Measurements from ENCODE around the gene NLK. TPM values are rescaled to one million over a fixed set of nuclear protein-coding genes. Genes with fewer than 3 reads are reported as not detected.

Gene NLK
- total and polyA plus RNA-seq, 2 donors (not counting 1 experiment from before 2014, with no cell fraction given) = 12.7 to 24.8 TPM

GRCh38 chr17:28180449-28180848 is 138.0 kb downstream of the NLK start:
- H3K4me1 Mint-ChIP-seq = no peaks in the 10 kb centered on the region
- Histone ChIP-seq H3K4me3 (ENCODE audit: control extremely low read depth in 1 of 5, extremely low read depth in 1 of 5, insufficient read depth in 1 of 5, low read depth in 2 of 5, low read length in 4 of 5) (no peak overlapping the region), H2AFZ (ENCODE audit: insufficient read depth, low read depth, low read length, poor library complexity, severe bottlenecking) (no peak overlapping the region), H3K4me2 (replicated peaks; ENCODE audit: low read depth, low read length, poor library complexity, severe bottlenecking) (no peak overlapping the region), H4K20me1 (ENCODE audit: control insufficient read depth, insufficient read depth, low read length, poor library complexity, severe bottlenecking) (no peaks in the 10 kb centered on the region), H3K27ac (ENCODE audit: low read length in 2 of 2) (no peak overlapping the region), H3K9me3 (ENCODE audit: control extremely low read depth in 1 of 3, control insufficient read depth in 2 of 3, insufficient read depth in 1 of 3, low read length in 2 of 3) (no peaks in the 10 kb centered on the region), H3K4me1 (ENCODE audit: control insufficient read depth in 2 of 2, insufficient read depth in 2 of 2, low read length in 2 of 2) (no peaks in the 10 kb centered on the region), H3K9ac (ENCODE audit: low read length) (no peak overlapping the region), H3K27me3 (replicated peaks in 1 of 4; ENCODE audit: control extremely low read depth in 1 of 4, control insufficient read depth in 3 of 4, insufficient read depth in 4 of 4, low read length in 3 of 4) (no peaks in the 10 kb centered on the region), H3K79me2 (ENCODE audit: control insufficient read depth, insufficient read depth, low read length) (no peaks in the 10 kb centered on the region), H3K36me3 (replicated peaks in 1 of 2; ENCODE audit: control extremely low read depth in 1 of 2, control insufficient read depth in 1 of 2, extremely low read depth in 1 of 2, insufficient read depth in 2 of 2, low read length in 1 of 2) (peaks cover 2 to 14% of the 10 kb centered on the region in 2 experiments)
- H3K9me3 Mint-ChIP-seq (ENCODE audit: insufficient read depth) = no peaks in the 10 kb centered on the region
- DNase-seq = no peak
- ATAC-seq (ENCODE audit: low read depth) = no peak
- TF ChIP-seq CTCF (IDR thresholded peaks at IDR 0.05) (no peak), EZH2 (IDR thresholded peaks at IDR 0.05; ENCODE audit: borderline replicate concordance, insufficient read depth, low read depth, low read length, poor library complexity, severe bottlenecking) (no peak)
- no CpG with 5 or more reads among the region's 1 CpG for WGBS (ENCODE audit: insufficient coverage)
- ChIA-PET POLR2A (no interaction called here), CTCF (interaction anchor here (1.3 kb wide), 1 partner anchor 71 kb away, joined by 3 read pairs; no protein-coding TSS in a partner anchor)
- H3K4me3 Mint-ChIP-seq = no peak overlapping the region
- no peak overlapping the region for H3K27ac Mint-ChIP-seq
- intact Hi-C loops (cut with micrococcal nuclease) = no loop called here
- H3K27me3 Mint-ChIP-seq = no peaks in the 10 kb centered on the region

GRCh38 chr17:28181568-28181967 is 139.1 kb downstream of the NLK start:
- no peaks in the 10 kb centered on the region for H3K4me1 ChIP-seq (ENCODE audit: control insufficient read depth in 2 of 2, insufficient read depth in 2 of 2, low read length in 2 of 2)
- no peak overlapping the region for H2AFZ ChIP-seq (ENCODE audit: insufficient read depth, low read depth, low read length, poor library complexity, severe bottlenecking)
- no peak for DNase-seq
- ChIA-PET POLR2A (no interaction called here), CTCF (interaction anchor here (1.3 kb wide), 1 partner anchor 70 kb away, joined by 3 read pairs; no protein-coding TSS in a partner anchor)
- no peaks in the 10 kb centered on the region for H4K20me1 ChIP-seq (ENCODE audit: control insufficient read depth, insufficient read depth, low read length, poor library complexity, severe bottlenecking)
- intact Hi-C loops (cut with micrococcal nuclease) = no loop called here
- H3K79me2 ChIP-seq (ENCODE audit: control insufficient read depth, insufficient read depth, low read length) = no peaks in the 10 kb centered on the region
- Mint-ChIP-seq H3K27ac (no peak overlapping the region), H3K27me3 (no peaks in the 10 kb centered on the region), H3K4me3 (no peak overlapping the region), H3K4me1 (no peaks in the 10 kb centered on the region), H3K9me3 (ENCODE audit: insufficient read depth) (no peaks in the 10 kb centered on the region)
- no peak overlapping the region for H3K4me2 ChIP-seq (replicated peaks; ENCODE audit: low read depth, low read length, poor library complexity, severe bottlenecking)
- H3K36me3 ChIP-seq (replicated peaks in 1 of 2; ENCODE audit: control extremely low read depth in 1 of 2, control insufficient read depth in 1 of 2, extremely low read depth in 1 of 2, insufficient read depth in 2 of 2, low read length in 1 of 2) = peaks cover 3 to 22% of the 10 kb centered on the region in 2 experiments
- TF ChIP-seq CTCF (IDR thresholded peaks at IDR 0.05) (no peak), EZH2 (IDR thresholded peaks at IDR 0.05; ENCODE audit: borderline replicate concordance, insufficient read depth, low read depth, low read length, poor library complexity, severe bottlenecking) (no peak)
- H3K9me3 ChIP-seq (ENCODE audit: control extremely low read depth in 1 of 3, control insufficient read depth in 2 of 3, insufficient read depth in 1 of 3, low read length in 2 of 3) = peaks cover 0 to 1% (median 0%) of the 10 kb centered on the region in 3 donors
- H3K4me3 ChIP-seq (ENCODE audit: control extremely low read depth in 1 of 5, extremely low read depth in 1 of 5, insufficient read depth in 1 of 5, low read depth in 2 of 5, low read length in 4 of 5) = no peak overlapping the region
- no peak for ATAC-seq (ENCODE audit: low read depth)
- WGBS (ENCODE audit: insufficient coverage) = 97% methylated on average over 5 of the region's 9 CpGs
- no peak overlapping the region for H3K9ac ChIP-seq (ENCODE audit: low read length)
- no peaks in the 10 kb centered on the region for H3K27me3 ChIP-seq (replicated peaks in 1 of 4; ENCODE audit: control extremely low read depth in 1 of 4, control insufficient read depth in 3 of 4, insufficient read depth in 4 of 4, low read length in 3 of 4)
- no peak overlapping the region for H3K27ac ChIP-seq (ENCODE audit: low read length in 2 of 2)

Data from B cell (primary cell).